Left ventricle myocardium inferior (tissue), 1 donor: ENCODE results near the gene CCDC60. TPM values are rescaled to one million over a fixed set of nuclear protein-coding genes. Genes with fewer than 3 reads are reported as not detected.

ENCODE experiments used
- DNase-seq: peaks from one replicate; pipeline ENCODE4 v3.0.0-alpha.2; 2020
- H3K27ac ChIP-seq: fragments of 200-600 bp; replicated peaks from 2 replicates; pipeline ENCODE4 v1.8.0; 2021
- H3K27me3 ChIP-seq: fragments of 200-600 bp; 2 replicates; pipeline ENCODE4 v1.8.0; 2021; ENCODE audit warnings: low read depth
- H3K36me3 ChIP-seq: fragments of 200-600 bp; 2 replicates; pipeline ENCODE4 v1.8.0; 2021
- H3K4me1 ChIP-seq: fragments of 200-600 bp; 2 replicates; pipeline ENCODE4 v1.8.0; 2021
- H3K4me3 ChIP-seq: fragments of 200-600 bp; 2 replicates; pipeline ENCODE4 v1.8.0; 2021; ENCODE audit warnings: mild to moderate bottlenecking, moderate library complexity
- H3K9me3 ChIP-seq: fragments of 200-600 bp; replicated peaks from 2 replicates; pipeline ENCODE4 v1.8.0; 2021
- CTCF ChIP-seq: fragments of 200-600 bp; IDR thresholded peaks from 2 replicates; pipeline ENCODE4 v1.8.0; 2021; ENCODE audit warnings: antibody characterized with exemption, mild to moderate bottlenecking, borderline replicate concordance
- intact Hi-C: fragments of 100-400 bp; cut with micrococcal nuclease; formaldehyde crosslinking; loops from one replicate; pipeline ENCODE4 v1.11.0; 2022
- total RNA-seq: library from RNA; stranded (reverse); fragmentation: NEBNext Ultra II Directional; extraction: Animal tissue kit (Norgen Biotek cat#: 25700); gene quantifications from one replicate; pipeline ENCODE4 v1.2.1, GENCODE V29; 2021
- donor health status: DM: no; HTN: yes; CAD: no; lungs with severe emphysema.

Gene CCDC60
- total RNA-seq, 1 donor from 2014 or later = not detected

- H3K27ac ChIP-seq = no peak overlapping the region
- intact Hi-C loops = no loop called here
- no peak overlapping the region for H3K4me3 ChIP-seq
- TF ChIP-seq CTCF = no peak
- H3K4me1 ChIP-seq = peaks cover 6% of the 10 kb centered on the region
- H3K9me3 ChIP-seq = peaks cover 11% of the 10 kb centered on the region
- H3K36me3 ChIP-seq = no peaks in the 10 kb centered on the region
- no peaks in the 10 kb centered on the region for H3K27me3 ChIP-seq
- DNase-seq = no peak
These were observed 142.4 kb downstream of the CCDC60 start for GRCh38 chr12:119476951-119477350.

- no peak for TF ChIP-seq CTCF
- intact Hi-C loops = no loop called here
- no peak overlapping the region for H3K4me3 ChIP-seq
- no peaks in the 10 kb centered on the region for H3K36me3 ChIP-seq
- peaks cover 6% of the 10 kb centered on the region for H3K4me1 ChIP-seq
- H3K9me3 ChIP-seq = peaks cover 23% of the 10 kb centered on the region
- no peaks in the 10 kb centered on the region for H3K27me3 ChIP-seq
- no peak for DNase-seq
- H3K27ac ChIP-seq = no peak overlapping the region
These were observed 144.6 kb downstream of the CCDC60 start for GRCh38 chr12:119479121-119479561.

- H3K9me3 ChIP-seq = peaks cover 23% of the 10 kb centered on the region
- H3K27me3 ChIP-seq = no peaks in the 10 kb centered on the region
- H3K4me3 ChIP-seq = no peak overlapping the region
- no peak for DNase-seq
- no peak overlapping the region for H3K27ac ChIP-seq
- intact Hi-C loops = no loop called here
- H3K36me3 ChIP-seq = no peaks in the 10 kb centered on the region
- peaks cover 6% of the 10 kb centered on the region for H3K4me1 ChIP-seq
- no peak for TF ChIP-seq CTCF
These were observed 146.0 kb downstream of the CCDC60 start for GRCh38 chr12:119480551-119480950.

- no peak for DNase-seq
- peaks cover 13% of the 10 kb centered on the region for H3K9me3 ChIP-seq
- no peak overlapping the region for H3K4me3 ChIP-seq
- no peaks in the 10 kb centered on the region for H3K4me1 ChIP-seq
- H3K27ac ChIP-seq = no peak overlapping the region
- TF ChIP-seq CTCF = no peak
- H3K36me3 ChIP-seq = no peaks in the 10 kb centered on the region
- intact Hi-C loops = no loop called here
- peaks cover 23% of the 10 kb centered on the region for H3K27me3 ChIP-seq
These were observed 152.1 kb downstream of the CCDC60 start for GRCh38 chr12:119486599-119487154.

GRCh38 chr12:119491814-119492213 is 157.3 kb downstream of the CCDC60 start:
- intact Hi-C loops = no loop called here
- Histone ChIP-seq H3K4me1 (no peaks in the 10 kb centered on the region), H3K4me3 (no peak overlapping the region), H3K27me3 (peaks cover 57% of the 10 kb centered on the region), H3K9me3 (no peaks in the 10 kb centered on the region), H3K27ac (no peak overlapping the region), H3K36me3 (no peaks in the 10 kb centered on the region)
- no peak for DNase-seq
- TF ChIP-seq CTCF = no peak

GRCh38 chr12:119500209-119500608 is 165.7 kb downstream of the CCDC60 start:
- H3K27ac ChIP-seq = no peak overlapping the region
- intact Hi-C loops = no loop called here
- DNase-seq = no peak
- peaks cover 72% of the 10 kb centered on the region for H3K27me3 ChIP-seq
- no peaks in the 10 kb centered on the region for H3K4me1 ChIP-seq
- H3K9me3 ChIP-seq = no peaks in the 10 kb centered on the region
- no peak for TF ChIP-seq CTCF
- no peaks in the 10 kb centered on the region for H3K36me3 ChIP-seq
- no peak overlapping the region for H3K4me3 ChIP-seq
